H9 (cell line): Measurements from ENCODE around the gene DNAH1. TPM values are rescaled to one million over a fixed set of nuclear protein-coding genes. Genes with fewer than 3 reads are reported as not detected.

Experiments used
- DNase-seq: peaks from one replicate; pipeline ENCODE4 v3.0.0-alpha.2; 2017
- H2AFZ ChIP-seq: one replicate; pipeline ENCODE4 v1.6.1; 2013; ENCODE audit warnings: mild to moderate bottlenecking, low read length, control low read depth, moderate library complexity
- H2AK5ac ChIP-seq: 2 replicates; pipeline ENCODE4 v1.6.1; 2013; ENCODE audit warnings: low read length, control low read depth, mixed read lengths; ENCODE audit not compliant: insufficient read length
- H2BK120ac ChIP-seq: one replicate; pipeline ENCODE4 v1.6.1; 2013; ENCODE audit warnings: low read depth, mild to moderate bottlenecking, low read length, control low read depth, inconsistent platforms; ENCODE audit not compliant: poor library complexity, severe bottlenecking
- H2BK12ac ChIP-seq: 2 replicates; pipeline ENCODE4 v1.6.1; 2013; ENCODE audit warnings: low read length, control low read depth, mixed read lengths, low read depth; ENCODE audit not compliant: insufficient read length
- H2BK15ac ChIP-seq: 2 replicates; pipeline ENCODE4 v1.6.1; 2013; ENCODE audit warnings: low read depth, low read length, control low read depth
- H2BK20ac ChIP-seq: one replicate; pipeline ENCODE4 v1.6.1; 2013; ENCODE audit warnings: low read depth, mild to moderate bottlenecking, low read length, control low read depth, inconsistent platforms; ENCODE audit not compliant: poor library complexity, severe bottlenecking
- H2BK5ac ChIP-seq: 2 replicates; pipeline ENCODE4 v1.6.1; 2013; ENCODE audit warnings: low read length, control low read depth, mixed read lengths; ENCODE audit not compliant: insufficient read length
- H3K14ac ChIP-seq: 2 replicates; pipeline ENCODE4 v1.6.1; 2013; ENCODE audit warnings: low read length, control low read depth; ENCODE audit not compliant: insufficient read depth
- H3K18ac ChIP-seq: 2 replicates; pipeline ENCODE4 v1.6.1; 2013; ENCODE audit warnings: low read depth, mild to moderate bottlenecking, mixed read lengths, low read length, control low read depth; ENCODE audit not compliant: insufficient read length
- H3K23ac ChIP-seq: 2 replicates; pipeline ENCODE4 v1.6.1; 2013; ENCODE audit warnings: low read length, control low read depth, mixed read lengths, low read depth; ENCODE audit not compliant: insufficient read length
- H3K23me2 ChIP-seq: 2 replicates; pipeline ENCODE4 v1.6.1; 2013; ENCODE audit warnings: low read depth, mild to moderate bottlenecking, mixed read lengths, low read length, control low read depth; ENCODE audit not compliant: insufficient read length, poor library complexity, severe bottlenecking
- H3K27ac ChIP-seq: 2 replicates; pipeline ENCODE4 v1.5.1; 2013; ENCODE audit warnings: low read length, control low read depth, mixed read lengths, low read depth; ENCODE audit not compliant: insufficient read length
- H3K27me3 ChIP-seq: 2 replicates; pipeline ENCODE4 v1.6.1; 2013; ENCODE audit warnings: low read length, control low read depth, inconsistent platforms; ENCODE audit not compliant: insufficient read depth
- H3K4ac ChIP-seq: 2 replicates; pipeline ENCODE4 v1.6.1; 2013; ENCODE audit warnings: low read depth, mild to moderate bottlenecking, control low read depth, inconsistent platforms, low read length, moderate library complexity
- H3K4me1 ChIP-seq: 2 replicates; pipeline ENCODE4 v1.6.1; 2013; ENCODE audit warnings: low read length, control low read depth, inconsistent platforms; ENCODE audit not compliant: insufficient read depth
- H3K4me2 ChIP-seq: 2 replicates; pipeline ENCODE4 v1.6.1; 2013; ENCODE audit warnings: low read length, control low read depth, mixed read lengths; ENCODE audit not compliant: insufficient read length, insufficient read depth
- H3K56ac ChIP-seq: 2 replicates; pipeline ENCODE4 v1.6.1; 2013; ENCODE audit warnings: low read depth, mild to moderate bottlenecking, mixed read lengths, low read length, control low read depth; ENCODE audit not compliant: insufficient read length
- H3K79me1 ChIP-seq: 2 replicates; pipeline ENCODE4 v1.6.1; 2013; ENCODE audit warnings: low read depth, mild to moderate bottlenecking, moderate library complexity, low read length, control low read depth, inconsistent platforms; ENCODE audit not compliant: insufficient read depth, poor library complexity, severe bottlenecking
- H3K79me2 ChIP-seq: 2 replicates; pipeline ENCODE4 v1.6.1; 2013; ENCODE audit warnings: low read length, control low read depth, inconsistent platforms; ENCODE audit not compliant: insufficient read depth
- H3K9ac ChIP-seq: 2 replicates; pipeline ENCODE4 v1.6.1; 2013; ENCODE audit warnings: low read length, control low read depth, mixed read lengths; ENCODE audit not compliant: insufficient read length; ENCODE audit errors: extremely low read depth
- H3K9me3 ChIP-seq: one replicate; pipeline ENCODE4 v1.6.1; 2013; ENCODE audit warnings: low read depth, low read length, inconsistent platforms; ENCODE audit not compliant: control insufficient read depth
- H3T11ph ChIP-seq: one replicate; pipeline ENCODE4 v1.6.1; 2013; ENCODE audit warnings: mild to moderate bottlenecking, low read length, control low read depth, inconsistent platforms
- H4K20me1 ChIP-seq: one replicate; pipeline ENCODE4 v1.6.1; 2013; ENCODE audit not compliant: control insufficient read depth, insufficient read length, insufficient read depth
- H4K5ac ChIP-seq: 2 replicates; pipeline ENCODE4 v1.6.1; 2013; ENCODE audit warnings: low read depth, mild to moderate bottlenecking, mixed read lengths, low read length, control low read depth; ENCODE audit not compliant: insufficient read length
- H4K8ac ChIP-seq: replicated peaks from 2 replicates; pipeline ENCODE4 v1.6.1; 2013; ENCODE audit warnings: low read length, control low read depth, mixed read lengths, low read depth; ENCODE audit not compliant: insufficient read length
- H4K91ac ChIP-seq: 2 replicates; pipeline ENCODE4 v1.6.1; 2013; ENCODE audit warnings: low read depth, mild to moderate bottlenecking, moderate library complexity, mixed read lengths, low read length, control low read depth; ENCODE audit not compliant: insufficient read length
- H3K27ac Mint-ChIP-seq, 3 experiments: 2 replicates in 2 of 3; 3 replicates in 1 of 3; pipeline ENCODE4 v1.8.0; 2020 to 2021; ENCODE audit warnings: mixed read lengths in 3 of 3, mild to moderate bottlenecking in 1 of 3, moderate library complexity in 1 of 3
- H3K27me3 Mint-ChIP-seq: 2 replicates; pipeline ENCODE4 v1.8.0; 2021; ENCODE audit warnings: low read depth, mild to moderate bottlenecking, moderate library complexity, mixed read lengths
- H3K36me3 Mint-ChIP-seq, 3 experiments: 2 replicates in 2 of 3; 3 replicates in 1 of 3; pipeline ENCODE4 v1.8.0; 2020 to 2021; ENCODE audit warnings: low read depth in 3 of 3, mixed read lengths in 3 of 3; ENCODE audit not compliant: insufficient read depth in 1 of 3
- H3K4me1 Mint-ChIP-seq, 2 experiments: 2 replicates each; pipeline ENCODE4 v1.8.0; 2020; ENCODE audit warnings: mixed read lengths in 2 of 2
- H3K4me3 Mint-ChIP-seq, 2 experiments: 2 replicates in 1 of 2; 3 replicates in 1 of 2; pipeline ENCODE4 v1.8.0; 2020 to 2021; ENCODE audit warnings: mild to moderate bottlenecking in 2 of 2, mixed read lengths in 2 of 2, moderate library complexity in 1 of 2
- H3K9me3 Mint-ChIP-seq, 2 experiments: 2 replicates in 1 of 2; 3 replicates in 1 of 2; pipeline ENCODE4 v1.8.0; 2020; ENCODE audit warnings: mild to moderate bottlenecking in 2 of 2, mixed read lengths in 2 of 2, moderate library complexity in 1 of 2
- WGBS: extraction: QIAGEN DNeasy Blood & Tissue Kit; methylation state at CpG from one replicate; pipeline ENCODE4 v1.1.7; 2013; ENCODE audit warnings: missing lambda C conversion rate, low lambda C conversion rate, mixed read lengths; ENCODE audit not compliant: insufficient read length; ENCODE audit errors: extremely low coverage; 5-methylcytosine and 5-hydroxymethylcytosine counted together
- total RNA-seq: library from RNA; stranded (reverse); gene quantifications from 2 replicates; pipeline ENCODE4 v1.2.1, GENCODE V29; 2021
- TF ChIP-seq, protein P1 (sequence below): fragments of 200-600 bp; sonication (generic); conservative IDR thresholded peaks from 3 replicates; pipeline ENCODE4 v1.8.0; 2021; ENCODE audit warnings: antibody characterized with exemption, mild to moderate bottlenecking

The DNAH1 gene
- total RNA-seq, 1 experiment from 2014 or later = 2.0 TPM

DNA sequence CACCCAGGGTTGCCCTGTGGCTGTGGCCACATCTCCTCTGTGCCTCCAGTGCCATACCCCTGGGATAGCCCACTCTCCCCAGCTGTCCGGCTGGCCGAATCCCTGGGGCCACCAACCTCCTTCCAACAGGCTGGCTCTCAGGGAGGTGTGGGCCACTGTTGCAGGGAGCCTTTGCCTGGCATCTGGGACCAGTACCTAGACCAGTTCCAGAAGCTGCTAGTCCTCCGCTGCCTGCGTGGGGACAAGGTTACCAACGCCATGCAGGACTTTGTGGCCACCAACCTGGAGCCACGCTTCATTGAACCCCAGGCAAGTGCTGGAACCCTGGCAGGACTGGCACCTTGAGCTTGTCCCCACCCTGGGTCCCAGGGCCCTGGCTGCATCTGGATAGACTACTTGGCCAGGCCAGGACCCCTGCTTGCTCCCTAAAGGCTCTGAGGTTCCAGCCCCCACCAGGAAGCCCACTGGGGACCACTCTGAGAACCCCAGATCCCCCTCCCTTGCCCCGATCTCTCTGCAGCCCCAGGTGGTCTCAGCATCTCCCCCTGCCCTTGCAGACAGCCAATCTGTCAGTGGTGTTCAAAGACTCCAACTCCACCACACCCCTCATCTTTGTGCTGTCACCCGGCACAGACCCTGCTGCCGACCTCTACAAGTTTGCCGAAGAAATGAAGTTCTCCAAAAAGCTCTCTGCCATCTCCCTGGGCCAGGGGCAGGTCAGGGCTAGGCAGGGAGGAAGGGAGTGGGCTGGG, 78.8 kb downstream of the DNAH1 start:
- no peak overlapping the region for H3K9ac ChIP-seq
- no peak overlapping the region for H3K4me2 ChIP-seq
- no peak overlapping the region for H3K18ac ChIP-seq
- Mint-ChIP-seq H3K4me1 (no peaks in the 10 kb centered on the region; a peak in 1 of 4 replicates), H3K4me3 (no peak overlapping the region), H3K9me3 (no peaks in the 10 kb centered on the region), H3K27me3 (peaks cover 17% of the 10 kb centered on the region), H3K27ac (peak overlapping the region in 1 of 3 experiments; percentile 73; a peak in 2 of 7 replicates), H3K36me3 (no peaks in the 10 kb centered on the region; a peak in 1 of 7 replicates)
- no peaks in the 10 kb centered on the region for H3K23me2 ChIP-seq
- no peaks in the 10 kb centered on the region for H3K9me3 ChIP-seq
- no peak overlapping the region for H2BK120ac ChIP-seq
- H3K27ac ChIP-seq = no peak overlapping the region
- no peak overlapping the region for H2BK12ac ChIP-seq
- H3K27me3 ChIP-seq = no peaks in the 10 kb centered on the region; the same call in 1 of the 2 replicates
- no peak overlapping the region for H3K56ac ChIP-seq
- no peak for DNase-seq
- H3K4me1 ChIP-seq = no peaks in the 10 kb centered on the region
- no peaks in the 10 kb centered on the region for H3K79me1 ChIP-seq
- H3K14ac ChIP-seq = no peak overlapping the region; the same call in 1 of the 2 replicates
- WGBS = no CpG with 5 or more reads among the region's 10 CpGs
- TF ChIP-seq, protein P1, sequence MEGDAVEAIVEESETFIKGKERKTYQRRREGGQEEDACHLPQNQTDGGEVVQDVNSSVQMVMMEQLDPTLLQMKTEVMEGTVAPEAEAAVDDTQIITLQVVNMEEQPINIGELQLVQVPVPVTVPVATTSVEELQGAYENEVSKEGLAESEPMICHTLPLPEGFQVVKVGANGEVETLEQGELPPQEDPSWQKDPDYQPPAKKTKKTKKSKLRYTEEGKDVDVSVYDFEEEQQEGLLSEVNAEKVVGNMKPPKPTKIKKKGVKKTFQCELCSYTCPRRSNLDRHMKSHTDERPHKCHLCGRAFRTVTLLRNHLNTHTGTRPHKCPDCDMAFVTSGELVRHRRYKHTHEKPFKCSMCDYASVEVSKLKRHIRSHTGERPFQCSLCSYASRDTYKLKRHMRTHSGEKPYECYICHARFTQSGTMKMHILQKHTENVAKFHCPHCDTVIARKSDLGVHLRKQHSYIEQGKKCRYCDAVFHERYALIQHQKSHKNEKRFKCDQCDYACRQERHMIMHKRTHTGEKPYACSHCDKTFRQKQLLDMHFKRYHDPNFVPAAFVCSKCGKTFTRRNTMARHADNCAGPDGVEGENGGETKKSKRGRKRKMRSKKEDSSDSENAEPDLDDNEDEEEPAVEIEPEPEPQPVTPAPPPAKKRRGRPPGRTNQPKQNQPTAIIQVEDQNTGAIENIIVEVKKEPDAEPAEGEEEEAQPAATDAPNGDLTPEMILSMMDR = no peak
- no peak overlapping the region for H3K23ac ChIP-seq
- no peak overlapping the region for H2AK5ac ChIP-seq
- H2BK5ac ChIP-seq = no peak overlapping the region
- H2AFZ ChIP-seq = no peak overlapping the region
- no peak overlapping the region for H4K8ac ChIP-seq
- H4K91ac ChIP-seq = no peak overlapping the region
- H2BK15ac ChIP-seq = no peak overlapping the region
- H2BK20ac ChIP-seq = no peak overlapping the region
- H4K5ac ChIP-seq = no peak overlapping the region
- H4K20me1 ChIP-seq = no peaks in the 10 kb centered on the region
- H3T11ph ChIP-seq = no peak overlapping the region
- no peak overlapping the region for H3K4ac ChIP-seq
- no peaks in the 10 kb centered on the region for H3K79me2 ChIP-seq
